GM10248 (cell line): ENCODE data around the gene UBE2C.
"Not testable (repeated sequence)": the region's sequence is repeated elsewhere in the genome, so short reads cannot be mapped to it uniquely, and the experiment has no call there.

ENCODE experiments used
- CTCF ChIA-PET: fragments of 300-600 bp; sonication (Branson Sonifier 250); formaldehyde crosslinking; extraction: SDS; loops from one replicate; lab custom pipeline; 2021; ENCODE audit warnings: antibody characterized with exemption; lab: Yijun Ruan, JAX
- POLR2A ChIA-PET: fragments of 350-650 bp; sonication (Branson Sonifier 250); formaldehyde crosslinking; extraction: SDS; loops from one replicate; lab custom pipeline; 2020; ENCODE audit warnings: antibody characterized with exemption; lab: Yijun Ruan, JAX
- DNase-seq: peaks from one replicate; pipeline ENCODE4 v3.0.0; 2012; ENCODE audit errors: extremely low spot score
- CTCF ChIP-seq: IDR thresholded peaks from 2 replicates; pipeline ENCODE4 v1.5.1; 2012; ENCODE audit warnings: mild to moderate bottlenecking, low read depth; ENCODE audit errors: extremely low read depth, missing control alignments, control extremely low read depth

Gene UBE2C

DNA sequence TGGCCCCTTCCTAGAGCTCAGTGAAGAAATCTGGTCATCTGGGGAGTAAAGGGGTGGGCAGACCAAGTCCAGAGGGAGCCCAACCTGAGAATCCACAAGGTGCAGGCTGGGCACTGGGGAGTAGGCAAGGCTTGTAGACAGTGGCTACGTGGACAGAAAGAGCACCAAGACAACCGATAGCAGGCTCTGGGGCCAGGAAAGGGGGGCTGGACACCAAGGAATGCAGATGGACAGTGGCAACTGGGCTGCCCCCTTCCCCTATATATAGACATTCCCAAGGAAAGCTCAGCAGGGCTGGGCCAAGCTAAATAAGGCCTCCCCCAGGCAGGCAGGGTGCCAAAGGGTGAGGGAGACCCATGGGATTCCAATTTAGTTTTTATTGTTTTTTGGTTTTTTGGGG is 16.1 kb downstream of the UBE2C start:
- CTCF ChIA-PET: interaction anchor here (1.1 to 1.6 kb wide), 3 partner anchors 10 to 141 kb away, joined by 3 to 5 read pairs (median 3); no protein-coding TSS in a partner anchor
- DNase-seq: no peak
- no peak for TF ChIP-seq CTCF
- POLR2A ChIA-PET: interaction anchor here (0.6 kb wide), 2 partner anchors 11 to 27 kb away, joined by 3 read pairs; no protein-coding TSS in a partner anchor

GRCh38 chr20:45829673-45830106 is 17.2 kb downstream of the UBE2C start:
- DNase-seq, POLR2A ChIA-PET: not testable (repeated sequence)
- CTCF ChIA-PET: interaction anchor here (0.6 to 1.6 kb wide), 5 partner anchors 9 to 140 kb away, joined by 3 read pairs; no protein-coding TSS in a partner anchor

DNA sequence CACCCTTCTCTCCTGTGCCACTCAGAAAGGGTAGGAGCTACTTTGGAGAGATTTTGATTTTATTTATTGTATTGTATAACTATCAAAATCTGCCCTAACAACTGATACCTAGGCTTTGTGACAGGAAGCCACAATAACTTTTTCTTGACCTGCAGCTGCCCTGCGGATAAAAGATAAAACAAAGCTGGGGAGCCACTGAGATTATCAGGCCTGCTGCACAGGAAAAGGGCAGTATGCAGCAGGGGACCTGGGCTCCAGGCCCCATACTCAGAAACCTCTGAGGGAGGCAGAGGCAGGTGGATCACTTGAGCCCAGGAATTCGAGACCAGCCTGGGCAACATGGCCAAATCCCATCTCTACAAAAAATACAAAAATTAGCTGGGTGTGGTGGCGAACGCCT is 20.2 kb downstream of the UBE2C start:
- TF ChIP-seq CTCF: no peak
- CTCF ChIA-PET: interaction anchor here (1.4 to 1.9 kb wide), 2 partner anchors 9 to 22 kb away, joined by 3 to 7 read pairs; no protein-coding TSS in a partner anchor
- POLR2A ChIA-PET: no interaction called here
- no peak for DNase-seq

DNA sequence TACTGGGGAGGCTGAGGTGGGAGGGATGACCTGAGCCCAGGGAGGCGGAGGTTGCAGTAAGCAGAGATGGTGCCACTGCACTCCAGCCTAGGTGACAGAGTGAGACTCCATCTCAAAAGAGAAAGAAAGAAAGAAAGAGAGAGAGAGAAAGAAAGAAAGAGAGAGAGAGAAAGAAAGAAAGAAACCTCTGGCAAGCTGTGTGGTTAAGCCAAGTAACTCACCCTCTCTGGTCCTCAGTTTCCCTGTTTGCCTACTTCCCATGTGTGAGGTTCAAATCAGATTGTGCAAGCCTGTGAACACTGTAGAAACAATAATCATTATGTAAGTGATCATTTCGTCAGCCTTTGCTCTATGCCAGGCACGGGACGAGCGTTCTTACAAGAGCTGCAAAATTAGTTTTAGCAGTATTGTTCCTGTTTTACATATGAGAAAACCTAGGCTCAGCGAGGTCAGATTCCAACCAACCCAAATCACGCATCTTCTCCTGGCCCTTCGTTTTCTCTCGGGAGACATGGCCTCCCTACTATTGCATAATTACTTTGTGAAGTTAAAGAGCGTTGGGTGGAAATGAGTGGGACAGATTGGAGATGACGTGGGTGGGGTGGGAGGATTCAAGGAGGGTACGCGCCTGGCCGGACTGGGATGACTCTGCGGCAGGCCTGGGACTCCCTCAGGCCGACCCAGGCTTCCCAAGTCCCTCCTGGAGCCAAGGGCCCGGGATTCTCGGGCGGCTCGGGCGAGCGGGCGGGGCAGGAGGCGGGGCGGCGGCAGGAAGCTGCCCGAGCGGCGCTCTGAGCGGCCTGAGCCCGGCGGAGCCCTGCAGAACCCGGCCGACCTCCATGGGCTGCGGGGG is 20.8 kb downstream of the UBE2C start, which contains the start of gene SNX21:
Gene SNX21 (plus strand): TSS at position 770 of the 853 bp plus-strand sequence. CDS start 121 bp downstream, outside the sequence.
- CTCF ChIA-PET: interaction anchor here (1.4 to 1.9 kb wide), 3 partner anchors 9 to 21 kb away, joined by 3 to 7 read pairs (median 4); no protein-coding TSS in a partner anchor
- POLR2A ChIA-PET: interaction anchor here (0.5 to 0.7 kb wide), 2 partner anchors 9 kb away, joined by 3 read pairs; no protein-coding TSS in a partner anchor

DNA sequence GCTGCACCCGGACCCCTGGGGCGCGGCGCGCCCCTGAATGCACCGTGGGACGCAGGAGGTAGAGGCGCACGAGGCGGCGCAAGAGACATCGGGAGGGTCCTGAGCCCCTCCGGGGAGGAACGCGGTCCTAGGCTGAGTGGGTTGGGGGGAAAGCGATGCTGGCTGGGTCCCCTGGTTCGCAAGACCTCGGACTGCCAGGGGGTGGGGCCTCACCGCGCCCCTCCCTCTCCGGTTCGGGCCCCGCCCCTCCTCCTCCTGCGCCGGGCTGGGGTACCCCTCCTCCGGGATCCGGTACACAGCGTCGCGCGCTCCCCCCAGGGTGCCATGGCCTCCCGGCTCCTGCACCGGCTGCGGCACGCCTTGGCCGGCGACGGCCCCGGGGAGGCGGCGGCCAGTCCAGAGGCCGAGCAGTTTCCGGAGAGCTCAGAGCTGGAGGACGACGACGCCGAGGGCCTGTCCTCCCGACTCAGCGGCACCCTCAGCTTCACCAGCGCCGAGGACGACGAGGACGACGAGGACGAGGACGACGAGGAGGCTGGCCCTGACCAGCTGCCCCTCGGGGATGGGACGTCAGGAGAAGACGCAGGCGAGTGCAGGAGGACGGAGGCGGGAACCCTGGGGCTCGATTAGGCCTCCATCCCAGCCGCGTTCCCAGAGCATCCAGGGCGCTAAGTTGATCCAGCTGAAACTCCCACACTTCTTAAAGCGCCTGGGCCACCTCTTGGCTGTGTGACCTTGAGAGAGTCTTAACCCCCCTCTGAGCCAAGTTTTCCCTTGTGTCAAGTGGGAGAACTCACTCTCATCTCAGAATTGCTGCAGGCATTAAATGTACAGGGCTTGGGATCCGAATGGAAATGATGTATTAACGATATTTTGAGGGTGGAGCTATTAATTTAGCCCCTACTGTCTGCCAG is 21.7 kb downstream of the UBE2C start:
- TF ChIP-seq CTCF: no peak
- DNase-seq: peak; percentile 82
- POLR2A ChIA-PET: interaction anchor here (0.7 kb wide), 1 partner anchor 8 kb away, joined by 3 read pairs; no protein-coding TSS in a partner anchor
- CTCF ChIA-PET: interaction anchor here (1.0 to 1.9 kb wide), 3 partner anchors 10 to 63 kb away, joined by 3 to 7 read pairs (median 4); no protein-coding TSS in a partner anchor

More for the DNA sequence above, 20.8 kb downstream of the UBE2C start, which contains the start of gene SNX21:
- no peak for TF ChIP-seq CTCF
- DNase-seq: peak; percentile 62

DNA sequence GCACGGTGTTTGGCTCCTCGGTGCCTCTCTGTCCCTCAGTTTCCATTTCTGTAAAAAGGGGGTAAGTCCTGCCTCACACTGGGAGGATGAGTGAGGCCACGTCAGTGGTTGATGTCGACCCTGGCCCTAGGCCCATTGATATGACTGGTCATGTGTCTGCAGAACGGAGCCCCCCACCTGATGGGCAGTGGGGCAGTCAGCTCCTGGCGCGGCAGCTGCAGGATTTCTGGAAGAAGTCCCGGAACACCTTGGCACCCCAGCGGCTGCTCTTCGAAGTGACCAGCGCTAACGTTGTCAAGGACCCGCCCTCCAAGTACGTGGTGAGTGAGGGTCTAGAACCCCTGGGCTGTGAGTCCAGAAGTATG is 22.3 kb downstream of the UBE2C start:
- DNase-seq: no peak
- ChIA-PET CTCF (interaction anchor here (1.0 to 1.6 kb wide), 2 partner anchors 17 to 64 kb away, joined by 3 to 4 read pairs; no protein-coding TSS in a partner anchor), POLR2A (no interaction called here)
- no peak for TF ChIP-seq CTCF
